NCI-H2081 treated with DMSO at 0.1 percent for 48 hours (cell line): ENCODE results near the gene XYLT1.
"Not testable (repeated sequence)": the region's sequence is repeated elsewhere in the genome, so short reads cannot be mapped to it uniquely, and the experiment has no call there.

Experiments
- DNase-seq: peaks from one replicate; lab custom pipeline; 2025; lab: John Stamatoyannopoulos, UW

Gene XYLT1

GRCh38 chr16:17491140-17491662, 20.4 kb upstream of the XYLT1 start:
- no peak for DNase-seq

- no peak for DNase-seq
Observed at GRCh38 chr16:17488506-17488905, 17.7 kb upstream of the XYLT1 start.

- DNase-seq = no peak
Observed at GRCh38 chr16:17483351-17483750, 12.6 kb upstream of the XYLT1 start.

- DNase-seq = not testable (repeated sequence)
Observed at GRCh38 chr16:17482341-17482740, 11.6 kb upstream of the XYLT1 start.

GRCh38 chr16:17481736-17482135, 11.0 kb upstream of the XYLT1 start:
- no peak for DNase-seq

GRCh38 chr16:17477260-17477545, 6.4 kb upstream of the XYLT1 start:
- DNase-seq = not testable (repeated sequence)

- no peak for DNase-seq
Observed at GRCh38 chr16:17476414-17477259, 5.9 kb upstream of the XYLT1 start.

GRCh38 chr16:17475104-17475503, 4.3 kb upstream of the XYLT1 start:
- no peak for DNase-seq

- DNase-seq = no peak
Observed at GRCh38 chr16:17474572-17474971, 3.8 kb upstream of the XYLT1 start.

GRCh38 chr16:17474037-17474436, 3.3 kb upstream of the XYLT1 start:
- DNase-seq = no peak

- no peak for DNase-seq
Observed at GRCh38 chr16:17471719-17472461, 1.1 kb upstream of the XYLT1 start.

- DNase-seq = no peak
Observed at GRCh38 chr16:17470182-17470907, 415 bp downstream of the XYLT1 start.

- no peak for DNase-seq
Observed at GRCh38 chr16:17469741-17470181, 999 bp downstream of the XYLT1 start.

- DNase-seq = no peak
Observed at GRCh38 chr16:17469011-17469740, 1.6 kb downstream of the XYLT1 start.

GRCh38 chr16:17468611-17469010, 2.1 kb downstream of the XYLT1 start:
- DNase-seq = no peak

- no peak for DNase-seq
Observed at GRCh38 chr16:17467923-17468540, 2.7 kb downstream of the XYLT1 start.

GRCh38 chr16:17466876-17467275, 3.9 kb downstream of the XYLT1 start:
- no peak for DNase-seq

- no peak for DNase-seq
Observed at GRCh38 chr16:17465460-17465859, 5.3 kb downstream of the XYLT1 start.

GRCh38 chr16:17463335-17463734, 7.4 kb downstream of the XYLT1 start:
- no peak for DNase-seq

- DNase-seq = no peak
Observed at GRCh38 chr16:17461951-17462729, 8.6 kb downstream of the XYLT1 start.

GRCh38 chr16:17460890-17461289, 9.9 kb downstream of the XYLT1 start:
- no peak for DNase-seq
